8988T (cell line): ENCODE results near the gene DNMT3A.

ENCODE experiments used
- DNase-seq: peaks from one replicate; pipeline ENCODE4 v3.0.0; 2011

DNMT3A gene

DNA sequence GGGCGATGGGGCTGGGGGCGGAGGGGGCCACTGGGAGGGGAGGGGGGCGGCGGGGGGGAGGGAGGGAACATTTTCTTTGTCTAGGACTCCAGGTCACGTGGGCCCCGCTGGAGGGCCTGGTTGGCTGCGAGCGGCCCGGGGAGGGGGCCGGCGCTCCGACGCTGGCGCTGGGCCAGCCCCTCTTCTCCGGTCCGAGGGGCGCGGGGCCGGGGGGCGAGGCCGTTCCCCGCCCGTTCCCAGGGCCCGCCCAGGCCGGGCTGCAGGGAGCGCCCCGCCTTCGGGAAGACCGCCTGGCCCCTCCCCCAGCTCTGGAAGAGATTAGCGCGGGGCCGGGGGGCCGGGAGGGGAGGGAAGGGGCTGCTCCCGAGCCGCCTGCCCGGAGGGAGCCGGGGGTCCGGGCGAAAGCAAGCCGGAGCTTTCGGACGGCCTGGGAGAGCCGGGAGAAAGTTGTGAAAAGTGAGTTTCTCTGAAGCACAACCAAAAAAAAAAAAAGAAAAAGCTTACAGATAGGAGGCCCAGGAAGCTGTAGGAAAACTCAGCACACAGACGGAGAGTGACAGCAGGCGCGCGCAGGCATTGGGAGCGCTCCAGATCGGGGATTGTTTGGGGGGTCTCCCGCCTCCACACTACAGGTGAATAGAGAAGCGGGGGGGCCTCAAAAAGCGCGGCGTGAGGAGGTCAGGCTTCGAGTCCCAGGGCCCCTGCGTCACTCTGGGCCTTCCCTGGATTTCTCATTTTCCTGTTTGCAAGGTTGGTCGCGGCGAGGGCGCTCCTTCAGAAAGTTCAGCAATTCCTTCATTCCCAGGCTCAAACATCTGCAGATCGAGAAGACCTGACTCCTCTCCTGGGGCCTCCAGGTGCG, 89.2 kb downstream of the DNMT3A start:
- no peak for DNase-seq

DNA sequence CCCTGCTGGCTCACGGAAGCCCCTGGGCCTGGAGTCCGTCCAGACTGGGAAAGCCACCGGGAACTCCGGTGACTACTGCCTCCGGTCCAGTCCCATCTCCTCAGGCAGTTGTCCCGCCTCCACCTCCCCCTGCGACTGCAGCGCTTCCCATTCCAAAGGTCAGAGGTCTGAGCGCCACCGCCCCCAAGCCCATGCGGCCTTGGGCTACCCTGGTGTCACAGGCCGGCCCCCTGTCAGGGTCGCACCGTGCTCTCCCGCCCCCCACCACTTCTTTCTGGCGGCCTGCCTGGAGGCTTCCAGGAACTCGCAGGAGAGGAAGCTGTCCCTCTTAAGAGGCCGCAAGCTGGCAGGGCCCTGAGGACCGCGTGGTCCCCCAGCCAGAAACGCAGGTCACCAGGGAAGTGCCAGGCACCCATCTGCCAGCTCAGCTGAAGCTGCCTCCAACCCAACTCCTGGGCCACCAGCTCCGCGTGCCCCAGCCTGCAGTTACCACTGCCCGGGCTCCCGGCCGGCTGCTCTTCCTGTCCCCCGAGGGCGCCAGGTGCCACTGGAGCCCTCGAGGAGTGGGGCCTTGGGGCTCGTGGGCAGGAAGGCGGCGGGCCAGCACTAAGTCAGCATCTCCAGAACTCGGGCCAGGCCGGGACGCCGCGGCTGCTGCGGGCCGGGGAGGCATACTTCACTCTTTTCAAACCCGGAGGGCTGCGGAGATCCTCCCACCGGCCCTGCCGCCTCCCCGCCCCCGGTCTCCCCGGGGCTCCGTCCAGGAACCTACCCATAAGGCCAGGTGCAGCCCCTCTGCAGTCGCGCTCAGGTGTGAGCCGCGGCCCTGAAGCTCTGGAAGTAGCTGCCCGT, 90.1 kb downstream of the DNMT3A start:
- no peak for DNase-seq

DNA sequence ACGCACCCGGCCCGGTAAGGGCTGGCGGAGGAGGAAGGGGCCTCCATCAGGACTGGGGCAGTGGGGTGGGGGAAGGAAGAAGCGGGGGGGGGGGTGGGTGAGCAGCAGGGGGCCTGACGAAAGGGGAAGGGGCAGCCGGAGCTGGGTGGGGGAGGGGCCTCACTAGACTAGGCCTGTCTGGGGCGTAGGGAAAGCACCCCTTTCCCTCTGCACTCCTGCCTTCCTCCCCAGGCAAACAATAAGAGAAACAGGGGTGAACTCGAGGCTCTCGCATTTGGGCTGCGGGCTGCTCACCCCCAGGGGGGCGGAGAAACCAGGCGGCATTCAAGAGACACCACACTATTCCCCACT, 90.7 kb downstream of the DNMT3A start:
- DNase-seq: no peak

DNA sequence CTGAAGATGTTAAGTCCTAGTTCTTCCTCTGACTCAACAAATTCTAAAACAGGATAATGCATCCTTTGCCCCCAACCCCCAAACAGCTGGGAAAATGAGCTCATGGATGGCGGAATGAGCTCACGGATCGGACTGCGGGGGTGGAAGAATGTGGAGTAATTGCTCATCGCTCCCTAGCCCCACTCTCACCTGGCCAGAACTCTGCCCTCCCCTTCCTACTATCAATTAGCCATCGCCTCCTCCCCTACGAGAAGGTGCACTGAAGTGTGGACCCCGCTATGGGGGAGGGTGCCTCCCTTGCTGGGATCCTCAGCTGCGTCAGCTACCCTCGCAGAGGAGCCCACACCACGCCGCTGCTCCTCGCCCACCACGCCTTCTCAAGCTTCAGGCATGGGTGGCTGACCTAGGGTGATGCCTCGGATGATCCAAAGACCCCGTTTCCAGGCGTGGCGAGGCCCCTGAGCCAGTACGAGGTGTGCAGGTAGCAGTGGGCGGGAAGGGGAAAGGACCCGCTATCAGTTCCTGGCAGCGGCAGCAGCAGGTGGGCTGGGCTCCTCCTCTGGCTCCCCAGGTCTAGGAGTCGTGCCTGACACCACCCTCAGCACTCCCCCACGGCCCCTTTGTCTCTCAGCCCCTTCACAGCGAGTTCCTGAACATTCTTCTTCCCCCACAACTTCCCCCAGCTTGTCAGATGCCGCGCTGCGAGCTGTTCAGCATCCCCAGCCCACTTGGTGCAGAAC, 91.2 kb downstream of the DNMT3A start:
- DNase-seq: no peak

DNA sequence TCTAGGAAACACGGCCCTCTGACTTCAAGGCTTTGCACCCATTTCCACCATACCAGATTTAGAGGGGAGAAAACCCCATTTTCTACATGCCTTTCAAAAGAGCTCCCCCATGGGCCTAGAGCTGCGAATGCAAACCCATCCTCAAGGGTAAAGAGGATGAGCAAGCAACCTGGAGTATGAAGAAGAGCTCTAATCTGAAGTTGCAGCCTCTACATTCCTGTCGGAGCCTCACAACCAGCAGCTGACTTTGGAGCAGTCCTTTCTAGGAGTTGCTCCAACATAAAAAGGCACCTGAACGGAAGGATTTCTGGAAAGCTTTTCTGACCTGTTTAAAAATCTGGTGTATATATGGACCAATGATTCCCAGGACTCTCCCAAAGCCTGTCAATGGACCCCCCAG, 91.9 kb downstream of the DNMT3A start:
- DNase-seq: no peak

DNA sequence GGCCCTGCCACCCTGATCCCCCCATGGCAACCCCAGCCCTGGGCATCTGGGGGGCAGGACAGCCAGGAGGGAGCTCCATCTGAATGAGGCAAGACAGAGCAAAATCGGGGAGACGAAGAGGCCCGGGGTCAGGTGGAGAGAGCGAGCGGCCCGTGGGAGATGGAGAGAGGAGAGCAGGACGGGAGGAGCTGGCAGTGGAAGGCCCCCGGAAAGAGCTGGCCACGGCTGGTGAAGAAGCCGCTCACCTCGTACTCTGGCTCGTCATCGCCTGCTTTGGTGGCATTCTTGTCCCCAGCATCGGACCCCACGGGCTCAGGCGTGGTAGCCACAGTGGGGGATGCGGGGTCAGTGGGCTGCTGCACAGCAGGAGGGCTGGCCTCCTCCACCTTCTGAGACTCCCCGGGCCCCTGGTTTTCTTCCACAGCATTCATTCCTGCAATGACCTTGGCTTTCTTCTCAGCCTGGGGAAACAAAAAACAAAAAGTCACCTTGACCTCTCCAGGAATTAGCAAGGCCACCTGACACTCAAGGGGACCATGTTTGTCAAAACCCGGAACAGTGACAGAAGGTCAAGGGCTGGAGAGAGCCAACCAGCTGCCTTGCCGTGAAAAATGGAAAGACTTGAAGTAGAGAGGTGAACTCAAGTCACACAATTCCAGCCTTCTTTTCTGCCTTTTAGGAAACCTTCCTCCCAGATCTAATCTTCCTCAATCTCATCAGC, 93.8 kb downstream of the DNMT3A start:
- no peak for DNase-seq

DNA sequence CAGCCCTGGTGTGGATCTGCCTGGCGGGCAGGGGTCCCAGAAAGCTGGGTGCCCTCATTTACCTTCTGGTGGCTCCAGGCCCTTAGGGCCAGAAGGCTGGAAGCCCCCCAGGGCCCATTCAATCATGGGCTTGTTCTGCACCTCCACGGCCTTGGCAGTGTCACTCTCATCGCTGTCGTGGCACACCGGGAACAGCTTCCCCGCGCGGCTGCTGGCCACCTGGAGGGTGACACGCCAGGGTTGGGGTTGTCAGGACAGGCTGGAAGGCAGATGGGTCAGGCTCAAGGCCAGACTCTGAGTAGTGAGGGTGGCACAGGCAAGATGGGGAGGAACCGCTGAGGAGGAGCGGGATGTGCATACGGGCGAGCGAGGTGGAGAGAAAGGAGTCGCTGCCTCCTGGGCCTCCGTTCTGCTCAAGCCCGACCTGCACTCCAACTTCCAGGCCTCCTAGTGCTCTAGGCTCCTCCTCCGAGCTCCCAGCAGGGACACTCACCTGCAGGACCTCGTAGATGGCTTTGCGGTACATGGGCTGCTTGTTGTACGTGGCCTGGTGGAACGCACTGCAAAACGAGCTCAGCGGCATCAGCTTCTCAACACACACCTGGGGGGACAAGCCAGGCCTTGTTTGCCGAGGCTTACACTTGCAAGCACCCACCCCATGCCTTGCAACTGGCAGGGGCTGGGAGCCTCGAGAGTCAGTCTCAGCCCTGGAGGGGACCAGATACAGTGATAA, 95.0 kb downstream of the DNMT3A start:
- DNase-seq: no peak

DNA sequence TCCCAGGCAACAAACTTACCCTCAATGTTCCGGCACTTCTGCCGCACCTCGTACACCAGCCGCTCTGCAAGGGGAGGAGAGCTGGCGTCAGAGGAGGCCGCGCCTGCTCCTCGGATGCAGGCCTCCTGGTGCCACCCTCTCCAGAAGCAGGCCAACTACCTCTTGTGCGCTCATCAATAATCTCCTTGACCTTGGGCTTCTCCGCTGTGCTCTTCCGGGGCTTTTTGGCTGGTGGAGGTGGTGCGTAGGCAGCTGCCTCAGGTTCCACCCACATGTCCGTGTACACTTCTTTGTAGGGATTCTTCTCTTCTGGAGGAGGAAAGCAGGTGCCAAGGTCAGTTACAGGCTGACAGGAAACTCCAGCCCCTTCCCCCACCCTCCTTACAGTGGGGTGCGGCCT, 95.7 kb downstream of the DNMT3A start:
- no peak for DNase-seq

DNA sequence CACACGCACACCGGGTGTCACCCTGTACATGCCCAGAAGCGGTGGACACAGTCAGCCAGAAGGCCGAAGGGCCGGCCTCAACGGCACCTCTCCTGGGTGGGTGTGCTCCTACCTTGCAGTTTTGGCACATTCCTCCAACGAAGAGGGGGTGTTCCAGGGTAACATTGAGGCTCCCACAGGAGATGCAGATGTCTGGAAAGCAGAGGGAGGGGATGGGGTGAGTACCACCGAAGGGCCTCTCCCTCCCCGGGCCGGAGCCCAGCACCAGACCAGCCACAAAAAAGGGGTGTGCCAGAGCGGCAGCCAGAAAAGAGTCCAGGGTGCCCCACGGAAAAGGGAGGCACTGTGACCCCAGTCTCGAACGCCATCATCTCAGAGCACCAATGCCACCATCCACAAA, 96.6 kb downstream of the DNMT3A start:
- DNase-seq: no peak

DNA sequence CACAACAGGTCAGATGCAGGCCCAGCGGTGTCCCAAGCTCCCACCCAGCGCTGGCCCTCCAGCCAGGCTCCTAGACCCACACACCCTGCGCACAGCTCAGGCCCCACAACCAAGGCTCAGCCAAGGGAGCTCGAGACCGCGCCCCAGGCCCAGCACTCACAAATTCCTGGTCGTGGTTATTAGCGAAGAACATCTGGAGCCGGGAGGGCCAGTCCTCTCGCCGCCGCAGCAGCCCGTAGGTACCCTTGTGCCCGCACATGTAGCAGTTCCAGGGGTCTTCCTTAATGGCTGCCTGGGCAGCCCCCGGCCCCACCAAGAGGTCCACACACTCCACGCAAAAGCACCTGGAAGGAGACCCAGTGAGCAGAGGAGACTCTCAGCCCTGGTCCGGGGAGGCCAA, 97.7 kb downstream of the DNMT3A start:
- no peak for DNase-seq

DNA sequence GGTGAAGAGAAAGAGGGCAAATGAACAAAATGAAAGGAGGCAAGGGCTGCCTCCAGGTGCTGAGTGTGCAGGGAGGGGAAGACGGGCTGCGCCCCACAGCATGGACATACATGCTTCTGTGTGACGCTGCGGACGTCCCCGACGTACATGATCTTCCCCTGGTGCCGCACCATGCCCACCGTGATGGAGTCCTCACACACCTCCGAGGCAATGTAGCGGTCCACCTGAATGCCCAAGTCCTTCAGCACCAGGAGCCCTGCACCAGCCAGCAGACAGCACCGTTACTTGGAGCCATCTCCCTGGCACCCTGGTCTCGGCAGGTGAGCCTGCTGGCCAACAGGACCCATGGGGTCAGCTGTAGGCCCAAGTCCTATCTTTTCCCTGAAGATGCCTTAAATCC, 100.3 kb downstream of the DNMT3A start:
- DNase-seq: no peak

DNA sequence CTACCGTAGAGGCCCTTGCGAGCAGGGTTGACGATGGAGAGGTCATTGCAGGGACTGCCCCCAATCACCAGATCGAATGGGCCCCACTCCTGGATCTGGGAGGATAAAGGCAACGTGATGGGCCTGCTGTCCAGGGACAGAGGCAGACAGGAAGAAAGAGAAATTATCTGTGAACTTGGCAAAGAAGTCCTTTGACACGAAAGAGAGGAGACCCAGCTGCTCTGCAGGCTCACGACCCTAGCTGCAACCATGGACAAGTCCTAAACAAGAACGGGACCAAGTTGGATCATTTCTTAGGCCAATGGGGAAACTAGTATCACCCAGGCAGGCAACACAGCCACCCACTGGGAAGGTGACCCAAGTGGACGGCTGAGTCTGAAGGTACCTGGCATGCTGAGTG, 101.1 kb downstream of the DNMT3A start:
- DNase-seq: no peak

DNA sequence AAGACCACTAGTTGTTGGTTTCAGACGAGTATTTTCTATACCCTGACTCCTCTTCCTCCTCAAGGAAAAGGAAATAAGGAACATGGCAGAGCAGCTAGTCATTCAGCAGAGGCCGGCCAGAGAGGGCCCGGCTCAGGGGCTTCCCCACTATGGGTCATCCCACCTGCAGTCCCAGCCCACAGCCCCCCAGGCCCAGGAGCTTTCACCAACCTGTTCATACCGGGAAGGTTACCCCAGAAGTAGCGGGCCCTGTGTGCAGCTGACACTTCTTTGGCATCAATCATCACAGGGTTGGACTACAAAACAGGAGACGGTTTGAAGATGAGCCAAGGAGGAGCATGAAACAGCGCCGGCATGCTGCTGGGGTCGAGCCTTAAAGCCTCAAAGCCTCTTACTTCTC, 102.8 kb downstream of the DNMT3A start:
- DNase-seq: no peak

DNA sequence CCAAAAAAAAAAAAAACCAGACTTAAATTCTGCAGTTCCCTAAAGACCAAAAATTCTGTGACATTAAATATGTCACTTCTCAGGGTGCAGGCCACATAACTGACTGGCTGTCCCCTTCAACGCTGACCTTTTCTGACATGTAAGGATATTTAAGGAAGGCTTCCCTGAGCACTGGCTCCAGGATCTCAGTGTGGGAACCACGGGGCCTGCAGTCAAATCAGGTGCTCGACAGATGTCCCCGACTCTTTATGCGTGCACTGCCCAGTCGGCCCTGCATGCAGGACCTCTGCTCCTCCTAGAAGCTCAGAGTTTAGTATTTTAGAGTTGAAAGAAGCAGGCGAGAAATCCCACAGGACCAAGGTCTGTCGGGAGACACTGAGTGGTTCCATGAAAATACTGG, 104.0 kb downstream of the DNMT3A start:
- DNase-seq: no peak

DNA sequence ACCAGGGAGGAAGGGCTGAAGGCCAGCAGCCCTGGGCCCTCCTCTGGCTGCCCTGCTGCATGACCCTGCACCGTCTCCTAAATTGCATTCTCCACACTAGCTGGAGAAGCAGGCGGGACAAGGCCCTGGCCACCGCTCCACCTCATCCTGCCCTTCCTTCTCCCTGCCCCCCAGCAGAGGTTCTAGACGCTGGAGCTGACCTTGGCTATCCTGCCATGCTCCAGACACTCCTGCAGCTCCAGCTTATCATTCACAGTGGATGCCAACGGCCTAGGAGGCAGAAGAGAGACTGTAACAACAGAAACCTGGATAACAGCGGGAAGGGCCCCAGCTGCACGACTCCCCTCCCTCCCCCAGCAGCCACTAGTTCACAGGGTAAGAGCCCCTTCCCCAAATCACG, 105.0 kb downstream of the DNMT3A start:
- DNase-seq: no peak

DNA sequence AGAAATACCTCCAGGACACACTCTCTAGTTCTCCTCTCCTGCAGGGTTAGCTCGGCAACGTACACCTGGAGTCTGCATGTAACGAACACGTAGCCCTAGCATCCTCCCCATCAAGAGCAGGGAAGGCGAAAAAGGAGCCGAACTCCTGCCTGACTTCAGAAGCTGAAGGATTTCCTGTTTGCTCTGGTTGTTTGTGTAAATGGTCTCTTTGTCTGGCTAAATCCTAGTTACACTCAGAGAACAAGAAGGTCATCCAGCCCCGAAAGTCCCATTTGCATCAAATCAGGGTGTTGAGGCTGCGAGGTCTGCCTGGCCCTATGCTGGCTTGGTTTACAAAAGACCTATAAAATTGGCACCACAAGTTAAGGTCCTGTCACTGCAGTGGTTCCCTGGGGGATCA, 107.0 kb downstream of the DNMT3A start:
- DNase-seq: no peak

DNA sequence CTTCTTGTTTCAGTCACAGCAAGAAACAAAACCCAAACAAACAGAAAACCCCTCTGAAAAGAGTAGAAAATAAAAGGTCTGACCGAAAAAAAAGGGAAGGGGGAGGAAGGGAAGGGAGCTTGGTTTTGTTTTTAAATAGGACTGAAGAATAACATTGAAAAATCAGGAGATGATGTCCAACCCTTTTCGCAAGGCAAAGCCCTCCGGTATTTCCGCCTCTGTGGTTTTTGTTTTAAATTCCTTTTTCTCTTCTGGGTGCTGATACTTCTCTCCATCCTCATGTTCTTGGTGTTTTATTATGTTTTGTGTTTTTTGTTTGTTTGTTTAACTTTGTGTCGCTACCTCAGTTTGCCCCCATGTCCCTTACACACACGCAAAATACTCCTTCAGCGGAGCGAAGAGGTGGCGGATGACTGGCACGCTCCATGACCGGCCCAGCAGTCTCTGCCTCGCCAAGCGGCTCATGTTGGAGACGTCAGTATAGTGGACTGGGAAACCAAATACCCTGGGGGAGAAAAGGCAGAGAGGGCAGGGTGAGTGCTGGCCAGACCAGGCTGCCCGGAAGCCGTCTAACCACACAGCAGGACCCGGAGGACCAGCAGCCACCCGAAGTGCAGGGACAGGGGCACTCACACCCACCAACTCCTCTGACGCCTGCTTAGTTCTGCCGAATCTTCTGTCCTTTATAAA, 107.7 kb downstream of the DNMT3A start:
- no peak for DNase-seq

DNA sequence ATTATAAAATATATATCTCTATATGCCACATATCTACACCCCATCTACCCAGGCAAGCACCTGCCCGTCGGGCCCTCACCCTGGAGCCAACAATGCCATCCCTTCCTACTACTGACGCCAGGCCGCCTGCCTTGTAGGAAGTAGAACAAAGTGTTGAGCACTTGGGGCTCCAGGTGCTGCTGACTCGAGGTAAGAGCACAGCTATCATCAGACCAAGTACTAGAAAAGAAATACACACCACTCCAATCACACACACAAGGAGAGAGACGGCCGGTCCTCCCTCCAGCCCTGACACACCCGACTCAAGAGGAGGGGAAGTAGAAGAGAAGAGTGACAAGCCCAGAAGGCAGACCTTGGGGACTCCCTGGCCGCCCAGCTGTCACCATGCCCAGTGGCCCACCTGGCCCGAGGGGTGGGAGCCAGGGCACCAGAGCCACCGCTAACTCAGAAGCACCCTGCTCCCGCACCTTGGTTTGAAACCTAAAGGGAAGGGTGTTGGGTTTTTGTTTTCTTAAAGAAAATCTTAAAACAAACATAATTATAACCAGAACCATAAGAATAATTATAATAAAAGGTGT, 109.4 kb downstream of the DNMT3A start:
- DNase-seq: no peak

DNA sequence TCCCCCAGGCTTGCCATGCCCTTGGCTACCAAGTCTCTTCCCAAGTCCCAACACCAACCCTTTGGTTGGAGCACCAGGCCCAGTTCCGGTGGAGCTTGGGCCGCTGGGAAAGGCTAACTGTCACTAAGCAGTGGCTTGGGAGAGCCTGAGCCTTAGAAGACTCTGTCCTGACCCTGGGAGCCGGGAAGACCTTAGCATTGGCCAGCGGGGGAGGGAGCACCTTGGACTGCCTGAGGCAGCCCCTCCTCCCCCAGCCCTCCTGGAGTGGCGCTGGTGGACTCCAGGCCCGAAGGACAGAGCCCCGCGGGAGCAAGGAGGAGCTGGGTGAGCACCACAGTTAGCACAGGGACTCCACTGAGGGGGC, 110.8 kb downstream of the DNMT3A start:
- no peak for DNase-seq

DNA sequence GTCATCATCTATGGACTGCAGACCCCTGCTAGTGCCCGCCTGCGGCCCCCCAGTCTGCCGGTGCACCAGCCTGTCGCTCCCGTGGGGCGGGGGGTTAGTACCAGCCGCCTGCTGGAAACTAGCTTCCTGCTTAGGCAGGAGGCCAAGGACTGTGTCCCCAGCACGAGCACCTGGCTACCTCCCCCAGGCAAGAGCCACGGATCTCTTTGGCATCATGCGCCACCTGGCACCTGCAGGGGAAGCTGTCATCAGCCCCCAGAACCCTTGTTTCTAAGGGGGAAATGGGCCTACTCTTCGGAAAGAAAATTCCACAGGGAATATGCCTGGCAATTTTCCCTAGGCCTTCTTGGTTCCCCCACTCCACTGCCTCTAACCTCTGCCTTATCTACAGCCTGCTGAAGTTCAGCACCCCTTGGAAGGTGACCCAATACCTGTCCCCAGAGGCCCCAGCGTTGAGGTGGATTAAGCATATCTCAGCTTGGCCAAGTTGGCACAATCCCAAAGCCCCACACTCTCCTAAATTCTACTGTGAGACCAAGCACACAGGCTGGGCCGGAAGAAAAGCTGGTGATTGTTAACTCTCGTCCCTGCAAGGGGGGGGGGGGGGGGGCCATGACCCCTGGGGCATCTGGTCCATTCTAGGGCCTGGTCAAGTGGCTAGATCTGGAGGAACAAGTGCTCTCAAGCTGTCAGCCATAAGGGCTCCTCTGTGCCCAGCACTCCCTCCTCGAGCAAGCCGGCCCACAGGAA, 111.4 kb downstream of the DNMT3A start:
- no peak for DNase-seq
